Panc1 (cell line): ENCODE results near the gene DROSHA. TPM values are rescaled to one million over a fixed set of nuclear protein-coding genes. Genes with fewer than 3 reads are reported as not detected.

Experiments used
- ATAC-seq: fragments of 200-7000 bp; cut with Tn5 transposase; 2 replicates; pipeline ENCODE4 v1.9.1; 2020; ENCODE audit warnings: mild to moderate bottlenecking, moderate library complexity
- BruUV-seq: library from RNA; stranded (reverse); fragments of 400-500 nt; replicated peaks from 2 replicates; lab custom pipeline; 2021; lab: Mats Ljungman, UMichigan
- CTCF ChIA-PET: fragments of 300-600 bp; sonication (Branson Sonifier 250); formaldehyde crosslinking; loops from one replicate; lab custom pipeline; 2022; ENCODE audit warnings: antibody characterized with exemption; lab: Charles Lee
- POLR2A ChIA-PET: fragments of 300-600 bp; sonication (Branson Sonifier 250); formaldehyde crosslinking; loops from one replicate; lab custom pipeline; 2022; ENCODE audit warnings: antibody characterized with exemption; lab: Charles Lee
- DNase-seq: peaks from one replicate; pipeline ENCODE4 v3.0.0-alpha.2; 2010; ENCODE audit warnings: low read depth, low spot score
- H3K27ac ChIP-seq: 2 replicates; pipeline ENCODE4 v1.5.1; 2011; ENCODE audit warnings: mild to moderate bottlenecking, low read length, inconsistent platforms
- H3K27me3 ChIP-seq: fragments of 200-500 bp; sonication (Bioruptor generic); 2 replicates; pipeline ENCODE4 v1.6.0; 2014; ENCODE audit warnings: low read length, inconsistent platforms; ENCODE audit not compliant: control insufficient read depth, insufficient read depth
- H3K36me3 ChIP-seq: fragments of 200-500 bp; sonication (Bioruptor generic); 2 replicates; pipeline ENCODE4 v1.5.1; 2014; ENCODE audit warnings: inconsistent platforms, mild to moderate bottlenecking, low read length, moderate library complexity; ENCODE audit not compliant: control insufficient read depth, insufficient read depth
- H3K4me1 ChIP-seq: 2 replicates; pipeline ENCODE4 v1.5.1; 2011; ENCODE audit warnings: inconsistent platforms, mild to moderate bottlenecking, low read length, moderate library complexity; ENCODE audit not compliant: control insufficient read depth, insufficient read depth
- H3K4me3 ChIP-seq, 2 experiments: 2 replicates each; pipeline ENCODE4 v1.5.1; 2011 to 2012; ENCODE audit warnings: low read depth in 2 of 2, low read length in 2 of 2, mild to moderate bottlenecking in 2 of 2, inconsistent platforms in 1 of 2, moderate library complexity in 1 of 2
- H3K9me3 ChIP-seq: fragments of 200-500 bp; sonication (Bioruptor generic); 2 replicates; pipeline ENCODE4 v1.5.1; 2014; ENCODE audit warnings: low read depth, mild to moderate bottlenecking, inconsistent platforms, low read length, moderate library complexity; ENCODE audit not compliant: control insufficient read depth, insufficient read depth
- CTCF ChIP-seq: fragments of 450-650 bp; IDR thresholded peaks from 2 replicates; pipeline ENCODE4 v1.5.1; 2017; ENCODE audit warnings: mild to moderate bottlenecking
- POLR2AphosphoS5 ChIP-seq: IDR thresholded peaks from 2 replicates; pipeline ENCODE4 v1.6.1; 2012; ENCODE audit warnings: mild to moderate bottlenecking, low read depth, low read length, moderate library complexity
- SIN3A ChIP-seq: IDR thresholded peaks from 2 replicates; pipeline ENCODE4 v1.6.1; 2012; ENCODE audit warnings: low read depth, mild to moderate bottlenecking, low read length, moderate library complexity, borderline replicate concordance; ENCODE audit not compliant: insufficient read depth
- TCF7L2 ChIP-seq: IDR thresholded peaks from 2 replicates; pipeline ENCODE4 v1.6.1; 2011; ENCODE audit warnings: mild to moderate bottlenecking, low read depth, low read length, inconsistent platforms
- in situ Hi-C: cut with HindIII; loops from 2 replicates; pipeline ENCODE4 v1.10.0; 2016; ENCODE audit warnings: low sequenced_read_pairs, low pct_unique_long_range_greater_than_20kb
- intact Hi-C: fragments of 100-400 bp; cut with micrococcal nuclease; formaldehyde crosslinking; loops from one replicate; pipeline ENCODE4 v1.10.0; 2022; ENCODE audit not compliant: unreplicated experiment
- total RNA-seq: library from RNA; stranded (reverse); gene quantifications from one replicate; pipeline ENCODE4 v1.2.1, GENCODE V29; 2021; ENCODE audit not compliant: unreplicated experiment
- TF ChIP-seq, protein P1 (sequence below), 2 experiments: IDR thresholded peaks; 2 replicates each; pipeline ENCODE4 v1.6.1; 2011 to 2012; ENCODE audit warnings: low read depth in 2 of 2, control low read depth in 1 of 2, low read length in 1 of 2, mild to moderate bottlenecking in 1 of 2, moderate library complexity in 1 of 2; ENCODE audit not compliant: insufficient read depth in 1 of 2

The DROSHA gene
- total RNA-seq, 1 experiment from 2014 or later, result 98.1 TPM

DNA sequence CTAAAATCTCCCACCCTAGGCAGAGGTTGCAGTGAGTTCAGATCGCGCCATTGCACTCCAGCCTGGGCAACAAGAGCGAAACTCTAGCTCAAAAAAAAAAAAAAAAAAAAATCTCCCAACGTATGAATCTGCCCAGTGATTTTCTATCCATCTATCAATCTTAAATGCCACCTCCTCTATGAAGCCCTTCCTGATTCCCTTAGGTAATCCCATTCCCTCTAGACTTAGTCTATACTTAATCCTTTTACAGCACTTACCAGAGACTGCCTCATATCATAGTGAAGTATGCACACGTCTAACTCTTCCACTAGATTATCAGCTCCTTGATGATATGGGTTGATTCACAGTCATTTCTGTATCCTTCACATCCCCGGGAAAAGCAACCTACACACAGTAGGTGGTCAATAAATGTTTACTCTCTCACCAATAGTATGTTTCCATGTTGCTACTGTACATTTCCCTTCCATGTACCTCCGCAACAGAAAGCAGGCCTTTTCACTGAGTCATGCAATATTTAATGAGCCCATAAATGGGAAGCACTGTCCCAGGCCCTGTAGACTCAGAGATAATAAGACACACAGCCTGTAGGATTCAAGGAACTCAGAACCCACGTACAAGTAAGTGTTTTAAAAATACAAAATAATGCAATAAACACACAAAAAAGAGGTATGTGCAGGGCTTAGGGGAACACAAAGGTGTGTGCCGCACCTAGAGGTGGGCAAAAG, 1.2 kb downstream of the DROSHA start:
- CTCF ChIA-PET, result no interaction called here
- Histone ChIP-seq H3K27me3 (no peaks in the 10 kb centered on the region), H3K27ac (peak overlapping the region; percentile 90), H3K4me1 (peaks cover 20% of the 10 kb centered on the region), H3K9me3 (no peaks in the 10 kb centered on the region), H3K4me3 (peak overlapping the region; percentile 79 to 99), H3K36me3 (peaks cover 43% of the 10 kb centered on the region)
- POLR2A ChIA-PET, result no interaction called here
- in situ Hi-C loops (no loop called here), intact Hi-C loops (no loop called here)
- no TSS peak for BruUV-seq
- ATAC-seq (no peak), DNase-seq (no peak)
- TF ChIP-seq SIN3A, result no peak
- TF ChIP-seq TCF7L2, result no peak
- TF ChIP-seq POLR2AphosphoS5, result no peak
- TF ChIP-seq CTCF, result no peak
- TF ChIP-seq, protein P1, sequence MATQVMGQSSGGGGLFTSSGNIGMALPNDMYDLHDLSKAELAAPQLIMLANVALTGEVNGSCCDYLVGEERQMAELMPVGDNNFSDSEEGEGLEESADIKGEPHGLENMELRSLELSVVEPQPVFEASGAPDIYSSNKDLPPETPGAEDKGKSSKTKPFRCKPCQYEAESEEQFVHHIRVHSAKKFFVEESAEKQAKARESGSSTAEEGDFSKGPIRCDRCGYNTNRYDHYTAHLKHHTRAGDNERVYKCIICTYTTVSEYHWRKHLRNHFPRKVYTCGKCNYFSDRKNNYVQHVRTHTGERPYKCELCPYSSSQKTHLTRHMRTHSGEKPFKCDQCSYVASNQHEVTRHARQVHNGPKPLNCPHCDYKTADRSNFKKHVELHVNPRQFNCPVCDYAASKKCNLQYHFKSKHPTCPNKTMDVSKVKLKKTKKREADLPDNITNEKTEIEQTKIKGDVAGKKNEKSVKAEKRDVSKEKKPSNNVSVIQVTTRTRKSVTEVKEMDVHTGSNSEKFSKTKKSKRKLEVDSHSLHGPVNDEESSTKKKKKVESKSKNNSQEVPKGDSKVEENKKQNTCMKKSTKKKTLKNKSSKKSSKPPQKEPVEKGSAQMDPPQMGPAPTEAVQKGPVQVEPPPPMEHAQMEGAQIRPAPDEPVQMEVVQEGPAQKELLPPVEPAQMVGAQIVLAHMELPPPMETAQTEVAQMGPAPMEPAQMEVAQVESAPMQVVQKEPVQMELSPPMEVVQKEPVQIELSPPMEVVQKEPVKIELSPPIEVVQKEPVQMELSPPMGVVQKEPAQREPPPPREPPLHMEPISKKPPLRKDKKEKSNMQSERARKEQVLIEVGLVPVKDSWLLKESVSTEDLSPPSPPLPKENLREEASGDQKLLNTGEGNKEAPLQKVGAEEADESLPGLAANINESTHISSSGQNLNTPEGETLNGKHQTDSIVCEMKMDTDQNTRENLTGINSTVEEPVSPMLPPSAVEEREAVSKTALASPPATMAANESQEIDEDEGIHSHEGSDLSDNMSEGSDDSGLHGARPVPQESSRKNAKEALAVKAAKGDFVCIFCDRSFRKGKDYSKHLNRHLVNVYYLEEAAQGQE (IDR thresholded peaks at IDR 0.05; ENCODE audit: insufficient read depth in 1 of 2, low read depth in 2 of 2, low read length in 1 of 2), result no peak

DNA sequence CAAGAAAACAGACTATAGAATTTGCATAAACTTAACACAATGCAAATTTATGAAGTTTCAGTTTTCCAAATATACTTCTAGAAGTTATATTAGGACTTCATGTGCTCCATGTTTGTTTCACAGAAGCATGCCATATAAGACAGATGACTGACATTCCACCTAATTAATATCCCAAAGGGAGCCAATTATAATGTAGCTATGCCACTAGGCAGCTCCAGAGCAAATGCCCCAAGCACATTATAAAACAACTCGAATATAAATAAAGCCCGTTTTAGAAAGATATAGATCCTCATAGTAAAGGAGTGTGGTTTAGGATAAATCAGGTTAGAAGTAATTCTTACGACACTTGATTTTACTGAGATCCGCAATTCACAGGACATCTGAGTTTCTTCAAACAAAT, 8.9 kb downstream of the DROSHA start:
- Histone ChIP-seq H3K36me3 (peaks cover 27% of the 10 kb centered on the region), H3K27ac (no peak overlapping the region), H3K4me1 (no peaks in the 10 kb centered on the region), H3K9me3 (no peaks in the 10 kb centered on the region), H3K4me3 (no peak overlapping the region), H3K27me3 (no peaks in the 10 kb centered on the region)
- POLR2A ChIA-PET, result interaction anchor here (0.6 kb wide), 1 partner anchor 47 kb away, joined by 3 read pairs; no protein-coding TSS in a partner anchor
- CTCF ChIA-PET, result no interaction called here
- intact Hi-C loops (no loop called here), in situ Hi-C loops (no loop called here)
- BruUV-seq, result no TSS peak
- DNase-seq (no peak), ATAC-seq (no peak)
- TF ChIP-seq CTCF (no peak), SIN3A (no peak), POLR2AphosphoS5 (no peak)
